Loucy (cell line): Measurements from ENCODE around the gene DNAH8.

Source experiments
- CTCF ChIP-seq: fragments of 200-600 bp; sonication (generic); conservative IDR thresholded peaks from 2 replicates; pipeline ENCODE4 v1.5.1; 2014; ENCODE audit warnings: mild to moderate bottlenecking, antibody characterized with exemption, low read length
- EZH2phosphoT487 ChIP-seq: fragments of 200-600 bp; IDR thresholded peaks from 2 replicates; pipeline ENCODE4 v1.6.1; 2018; ENCODE audit warnings: antibody characterized with exemption, mild to moderate bottlenecking, moderate library complexity, borderline replicate concordance

- no peak for TF ChIP-seq CTCF
- no peak for TF ChIP-seq EZH2phosphoT487
Observed at GRCh38 chr6:38776515-38776914, 61.4 kb downstream of the DNAH8 start.
